Bronchial epithelial cell (primary cell): ENCODE measurements around the gene TBX21. TPM values are rescaled to one million over a fixed set of nuclear protein-coding genes. Genes with fewer than 3 reads are reported as not detected.

Source experiments
- DNase-seq: peaks from one replicate; pipeline ENCODE4 v3.0.0-alpha.2; 2010; ENCODE audit warnings: low read depth
- FAIRE-seq: peaks from 2 replicates; lab custom pipeline; 2011; peaks lifted over from hg19 to GRCh38; lab: Jason Lieb, UNC
- H3K27me3 ChIP-seq: 2 replicates; pipeline ENCODE4 v1.5.1; 2011; ENCODE audit warnings: low read length; ENCODE audit not compliant: control insufficient read depth, insufficient read depth
- H3K36me3 ChIP-seq: 2 replicates; pipeline ENCODE4 v1.5.1; 2011; ENCODE audit warnings: low read length; ENCODE audit not compliant: control insufficient read depth, insufficient read depth
- H3K4me3 ChIP-seq: 2 replicates; pipeline ENCODE4 v1.5.1; 2011; ENCODE audit warnings: mild to moderate bottlenecking, low read depth, low read length, control low read depth
- CTCF ChIP-seq: IDR thresholded peaks from 2 replicates; pipeline ENCODE4 v1.5.1; 2011; ENCODE audit warnings: mild to moderate bottlenecking, moderate library complexity, low read length, control low read depth, inconsistent platforms; ENCODE audit not compliant: insufficient read depth, severe bottlenecking
- total RNA-seq: library from RNA; depleted of rRNA; stranded (reverse); fragments of >200 nt; gene quantifications from 2 replicates; pipeline ENCODE4 v1.2.1, GENCODE V29; 2014

The TBX21 gene
- total RNA-seq, 1 donor from 2014 or later, result not detected

DNA sequence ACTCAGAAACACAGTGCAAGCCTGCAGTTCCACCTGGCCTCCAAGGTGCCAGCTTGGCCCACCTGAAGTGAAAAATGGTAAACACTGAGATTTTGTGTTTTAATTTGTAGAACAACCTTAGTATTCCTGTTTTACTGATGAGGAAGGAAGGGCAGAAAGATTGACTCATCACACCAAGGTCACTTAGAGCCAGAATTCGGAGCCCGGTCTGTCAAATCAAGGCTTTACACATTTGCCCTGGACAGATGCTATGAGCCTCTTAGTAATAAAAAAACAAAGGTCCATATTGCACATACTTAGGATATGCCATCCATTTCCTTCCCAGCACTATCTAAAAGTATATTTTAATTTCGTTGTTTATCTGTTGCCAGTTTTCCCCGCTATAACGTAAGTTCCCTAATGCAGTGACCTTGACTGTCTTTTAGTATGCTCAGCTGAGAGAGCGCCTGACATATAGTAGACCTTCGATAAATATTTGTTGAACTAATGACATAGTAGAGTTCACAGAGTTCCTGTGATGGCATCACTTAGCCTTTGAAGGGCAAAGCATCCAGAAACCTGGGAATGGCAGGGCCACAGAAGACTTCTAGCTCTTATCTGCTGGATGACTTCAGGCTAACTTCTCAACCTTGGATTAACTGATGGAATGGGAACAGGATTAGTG is 46.2 kb upstream of the TBX21 start:
- Histone ChIP-seq H3K36me3 (peaks cover 9% of the 10 kb centered on the region), H3K4me3 (no peak overlapping the region), H3K27me3 (no peaks in the 10 kb centered on the region)
- no peak for FAIRE-seq
- TF ChIP-seq CTCF, result no peak
- DNase-seq, result no peak

DNA sequence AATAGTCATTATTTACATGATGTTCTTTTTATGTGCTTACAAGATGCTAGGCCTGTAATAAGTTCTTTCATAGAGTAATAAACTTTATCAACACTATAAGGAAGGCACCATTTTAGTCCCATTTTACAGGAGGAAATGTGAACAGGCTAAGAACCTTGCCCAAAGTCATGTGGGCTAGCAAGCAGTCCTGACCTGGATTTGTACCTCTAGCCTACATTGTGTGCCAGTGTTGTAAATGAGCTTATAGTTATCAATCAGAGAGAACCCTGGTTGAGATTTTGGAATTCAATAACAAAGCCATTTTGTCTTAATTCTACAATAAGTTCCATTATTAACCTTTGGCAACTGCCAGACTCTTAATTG is 45.7 kb upstream of the TBX21 start:
- no peak for TF ChIP-seq CTCF
- FAIRE-seq (no peak), DNase-seq (no peak)
- no peak overlapping the region for H3K4me3 ChIP-seq
- peaks cover 4% of the 10 kb centered on the region for H3K36me3 ChIP-seq
- H3K27me3 ChIP-seq, result no peaks in the 10 kb centered on the region

DNA sequence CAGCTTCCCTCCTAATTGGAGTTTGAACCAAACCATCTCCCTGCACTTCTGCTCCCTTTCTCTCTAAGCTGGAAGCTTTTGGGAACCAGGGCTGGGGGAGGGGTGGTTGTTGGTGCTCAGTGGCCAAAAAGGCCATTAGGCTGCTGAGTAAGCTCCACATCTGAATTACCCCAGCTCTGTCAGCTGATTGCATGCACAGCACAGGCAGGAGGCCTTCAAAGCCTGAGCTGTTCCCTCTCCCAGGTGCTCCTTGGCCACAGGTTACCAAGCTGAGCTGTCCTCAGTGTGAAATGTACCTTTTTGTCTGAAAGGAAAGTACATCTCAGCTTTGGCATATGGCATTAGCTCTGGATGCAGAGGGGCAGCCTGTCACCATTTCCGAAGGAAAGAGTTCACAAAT is 45.3 kb upstream of the TBX21 start:
- Histone ChIP-seq H3K36me3 (peaks cover 2% of the 10 kb centered on the region), H3K27me3 (no peaks in the 10 kb centered on the region), H3K4me3 (no peak overlapping the region)
- FAIRE-seq (no peak), DNase-seq (no peak)
- TF ChIP-seq CTCF, result no peak

DNA sequence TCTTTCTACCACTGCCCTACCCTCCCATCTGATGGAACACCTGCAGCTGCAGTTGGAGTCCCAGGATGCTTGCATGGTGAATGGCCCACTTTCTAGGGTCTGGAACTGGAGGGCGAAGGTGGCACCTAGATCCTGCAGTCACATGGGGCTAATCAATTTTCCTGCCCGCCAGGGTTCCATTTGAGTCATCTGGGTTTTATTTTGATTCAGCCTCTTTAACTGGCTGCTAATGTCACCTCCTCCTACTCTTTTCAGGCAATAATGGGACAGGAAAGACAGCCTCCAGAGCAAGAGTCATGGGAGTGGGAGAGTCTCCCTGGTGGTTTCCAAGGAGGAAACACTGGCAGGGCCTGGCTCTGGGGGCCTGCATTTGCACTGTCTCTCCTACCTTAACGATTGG is 42.9 kb upstream of the TBX21 start:
- no peak for TF ChIP-seq CTCF
- Histone ChIP-seq H3K4me3 (no peak overlapping the region), H3K27me3 (no peaks in the 10 kb centered on the region), H3K36me3 (no peaks in the 10 kb centered on the region)
- DNase-seq, result no peak
- FAIRE-seq, result no peak

- DNase-seq (no peak), FAIRE-seq (peak; percentile 7)
- H3K36me3 ChIP-seq, result no peaks in the 10 kb centered on the region
- no peak overlapping the region for H3K4me3 ChIP-seq
- no peaks in the 10 kb centered on the region for H3K27me3 ChIP-seq
- no peak for TF ChIP-seq CTCF
Observed at GRCh38 chr17:47692137-47692894, 40.7 kb upstream of the TBX21 start.
